NCI-H510A treated with DMSO at 0.1 percent for 48 hours (cell line): Measurements from ENCODE around the gene SMAD7.

Source experiments
- DNase-seq: peaks from one replicate; lab custom pipeline; 2025; lab: John Stamatoyannopoulos, UW

Gene SMAD7

GRCh38 chr18:48894799-48895346 is 55.9 kb downstream of the SMAD7 start:
- no peak for DNase-seq

- DNase-seq = no peak
Observed at GRCh38 chr18:48893608-48894600, 56.9 kb downstream of the SMAD7 start.

- DNase-seq = no peak
Observed at GRCh38 chr18:48893061-48893607, 57.6 kb downstream of the SMAD7 start.

GRCh38 chr18:48892146-48892855 is 58.5 kb downstream of the SMAD7 start:
- no peak for DNase-seq

- no peak for DNase-seq
Observed at GRCh38 chr18:48891721-48892120, 59.0 kb downstream of the SMAD7 start.

- no peak for DNase-seq
Observed at GRCh38 chr18:48889981-48890762, 60.6 kb downstream of the SMAD7 start.

GRCh38 chr18:48889115-48889941 is 61.4 kb downstream of the SMAD7 start:
- DNase-seq = no peak

GRCh38 chr18:48888773-48889080 is 62.0 kb downstream of the SMAD7 start:
- no peak for DNase-seq

GRCh38 chr18:48887905-48888772 is 62.6 kb downstream of the SMAD7 start:
- DNase-seq = no peak

GRCh38 chr18:48887294-48887904 is 63.4 kb downstream of the SMAD7 start:
- peak; percentile 5 for DNase-seq

GRCh38 chr18:48886520-48887293 is 64.1 kb downstream of the SMAD7 start:
- no peak for DNase-seq

GRCh38 chr18:48885924-48886400 is 64.8 kb downstream of the SMAD7 start:
- DNase-seq = no peak

- DNase-seq = no peak
Observed at GRCh38 chr18:48885266-48885923, 65.4 kb downstream of the SMAD7 start.

GRCh38 chr18:48884771-48885170 is 66.0 kb downstream of the SMAD7 start:
- DNase-seq = no peak

GRCh38 chr18:48884306-48884705 is 66.5 kb downstream of the SMAD7 start:
- DNase-seq = no peak

GRCh38 chr18:48882379-48882778 is 68.4 kb downstream of the SMAD7 start:
- no peak for DNase-seq

GRCh38 chr18:48880931-48881330 is 69.8 kb downstream of the SMAD7 start:
- DNase-seq = no peak

- DNase-seq = no peak
Observed at GRCh38 chr18:48879008-48879431, 71.7 kb downstream of the SMAD7 start.
